Thyroid gland (tissue), 4 donors: ENCODE data around the gene MARVELD2.

Experiments
- CTCF ChIP-seq, 6 experiments: fragments of 200-600 bp in 3 of 6; fragments of 450-650 bp in 3 of 6; sonication (generic) in 3 of 6; IDR thresholded peaks; one replicate each; pipeline ENCODE4 v1.5.1; 2016 to 2019; ENCODE audit warnings: antibody characterized with exemption in 6 of 6, mild to moderate bottlenecking in 2 of 6, inconsistent platforms in 1 of 6, moderate library complexity in 1 of 6
- POLR2A ChIP-seq, 2 donors: fragments of 450-650 bp; IDR thresholded peaks; one replicate each; pipeline ENCODE4 v1.6.1; 2017; ENCODE audit warnings: antibody characterized with exemption in 2 of 2, mild to moderate bottlenecking in 2 of 2, moderate library complexity in 1 of 2

GRCh38 chr5:69374911-69375446, 39.9 kb upstream of the MARVELD2 start:
- TF ChIP-seq CTCF (IDR thresholded peaks at IDR 0.05) (no peak), POLR2A (IDR thresholded peaks at IDR 0.05) (no peak)
